Lower leg skin (tissue), 3 donors: ENCODE measurements around the gene TMEM101.

Experiments
- POLR2A ChIP-seq, 2 donors: fragments of 450-650 bp; IDR thresholded peaks; one replicate each; pipeline ENCODE4 v1.6.1; 2016 to 2017; ENCODE audit warnings: antibody characterized with exemption in 2 of 2, mild to moderate bottlenecking in 1 of 2, moderate library complexity in 1 of 2
- TF ChIP-seq, protein P1 (sequence below), 3 donors: fragments of 450-650 bp; IDR thresholded peaks; one replicate each; pipeline ENCODE4 v1.5.1; 2016; ENCODE audit warnings: antibody characterized with exemption in 3 of 3, mild to moderate bottlenecking in 3 of 3, moderate library complexity in 2 of 3

DNA sequence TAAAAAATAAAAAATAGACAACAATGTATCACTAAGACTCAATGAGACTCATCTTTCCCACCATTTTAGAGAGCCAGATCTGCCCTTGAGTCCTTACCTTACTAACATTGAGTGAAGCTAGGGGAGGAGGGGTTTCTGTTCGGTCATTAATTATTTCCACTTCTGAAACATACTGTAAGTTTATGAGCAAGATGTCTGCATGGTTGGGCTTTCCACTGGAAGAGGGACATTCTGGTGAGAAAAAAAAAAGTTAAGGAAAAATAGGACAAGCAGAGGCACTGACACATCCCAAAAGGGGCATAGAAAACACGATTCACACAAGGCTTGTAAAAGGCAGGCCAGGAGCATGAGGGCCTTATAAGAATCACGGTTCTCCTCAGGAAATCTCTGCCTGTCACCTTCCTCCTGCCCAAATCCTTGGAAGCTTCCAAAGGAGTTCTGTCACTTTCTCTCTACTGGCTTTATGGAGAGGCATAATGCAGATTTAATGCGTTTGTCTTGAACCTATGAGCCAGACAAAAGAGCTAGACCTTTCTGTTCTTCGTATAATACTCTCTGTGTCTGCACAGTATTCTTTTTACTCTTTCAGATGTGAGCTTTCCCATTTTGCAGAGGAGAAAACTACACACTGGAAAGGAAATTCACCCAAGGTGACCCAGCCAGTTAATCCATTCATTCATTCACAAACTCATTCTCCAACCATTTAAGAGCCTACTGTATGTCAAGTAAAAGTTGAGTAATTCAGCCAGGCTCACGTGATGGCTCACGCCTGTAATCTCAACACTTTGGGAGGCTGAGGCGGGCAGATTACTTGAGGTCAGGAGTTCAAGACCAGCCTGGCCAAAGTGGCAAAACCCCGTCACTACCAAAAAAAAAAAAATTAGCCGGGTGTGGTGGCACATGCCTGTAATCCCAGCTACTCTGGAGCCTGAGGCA, 49.2 kb upstream of the TMEM101 start:
- TF ChIP-seq, protein P1, sequence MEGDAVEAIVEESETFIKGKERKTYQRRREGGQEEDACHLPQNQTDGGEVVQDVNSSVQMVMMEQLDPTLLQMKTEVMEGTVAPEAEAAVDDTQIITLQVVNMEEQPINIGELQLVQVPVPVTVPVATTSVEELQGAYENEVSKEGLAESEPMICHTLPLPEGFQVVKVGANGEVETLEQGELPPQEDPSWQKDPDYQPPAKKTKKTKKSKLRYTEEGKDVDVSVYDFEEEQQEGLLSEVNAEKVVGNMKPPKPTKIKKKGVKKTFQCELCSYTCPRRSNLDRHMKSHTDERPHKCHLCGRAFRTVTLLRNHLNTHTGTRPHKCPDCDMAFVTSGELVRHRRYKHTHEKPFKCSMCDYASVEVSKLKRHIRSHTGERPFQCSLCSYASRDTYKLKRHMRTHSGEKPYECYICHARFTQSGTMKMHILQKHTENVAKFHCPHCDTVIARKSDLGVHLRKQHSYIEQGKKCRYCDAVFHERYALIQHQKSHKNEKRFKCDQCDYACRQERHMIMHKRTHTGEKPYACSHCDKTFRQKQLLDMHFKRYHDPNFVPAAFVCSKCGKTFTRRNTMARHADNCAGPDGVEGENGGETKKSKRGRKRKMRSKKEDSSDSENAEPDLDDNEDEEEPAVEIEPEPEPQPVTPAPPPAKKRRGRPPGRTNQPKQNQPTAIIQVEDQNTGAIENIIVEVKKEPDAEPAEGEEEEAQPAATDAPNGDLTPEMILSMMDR (IDR thresholded peaks at IDR 0.05), result no peak
- TF ChIP-seq POLR2A (IDR thresholded peaks at IDR 0.05), result no peak
